ENCODE results near the gene HAUS8. TPM values are rescaled to one million over a fixed set of nuclear protein-coding genes. Genes with fewer than 3 reads are reported as not detected.

The HAUS8 gene
- total RNA-seq, 4 donors from 2014 or later: 3.3 to 6.5 (median 4.8) TPM

- TF ChIP-seq CTCF (IDR thresholded peaks at IDR 0.05; ENCODE audit: low read depth): no peak
Observed at GRCh38 chr19:17027535-17027975, 47.7 kb downstream of the HAUS8 start.

- no peak for TF ChIP-seq CTCF (IDR thresholded peaks at IDR 0.05; ENCODE audit: low read depth)
Observed at GRCh38 chr19:17026706-17027534, 48.3 kb downstream of the HAUS8 start, which contains the start of gene CPAMD8. TSS of gene CPAMD8 (minus strand) at chr19:17026810. CDS start at chr19:17026642, 168 bp downstream.

GRCh38 chr19:17025991-17026658, 49.1 kb downstream of the HAUS8 start:
- no peak for TF ChIP-seq CTCF (IDR thresholded peaks at IDR 0.05; ENCODE audit: low read depth)

DNA sequence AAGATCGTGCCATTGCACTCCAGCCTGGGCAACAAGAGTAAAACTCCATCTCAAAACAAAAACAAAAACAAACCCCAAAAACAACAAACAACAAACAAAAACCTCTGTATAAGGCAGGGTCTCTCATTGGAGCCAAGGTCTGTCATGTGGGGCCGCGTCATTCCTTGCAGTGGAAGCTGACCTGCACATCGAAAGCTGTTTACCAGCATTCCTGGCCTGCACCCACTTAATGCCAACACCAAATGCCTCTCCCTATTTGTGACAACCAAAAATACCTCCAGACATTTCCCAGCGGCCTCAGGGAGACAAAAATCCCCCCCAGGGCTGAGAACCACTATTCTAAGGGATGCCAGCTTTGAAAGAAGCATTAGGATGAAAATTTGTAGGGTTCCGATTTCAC, 49.9 kb downstream of the HAUS8 start:
- TF ChIP-seq CTCF (IDR thresholded peaks at IDR 0.05; ENCODE audit: low read depth): no peak

GRCh38 chr19:17023805-17024204, 51.4 kb downstream of the HAUS8 start:
- no peak for TF ChIP-seq CTCF (IDR thresholded peaks at IDR 0.05; ENCODE audit: low read depth)

GRCh38 chr19:17022738-17023137, 52.5 kb downstream of the HAUS8 start:
- TF ChIP-seq CTCF (IDR thresholded peaks at IDR 0.05; ENCODE audit: low read depth): no peak

Data from subcutaneous adipose tissue (tissue), 4 donors.